AML-193 (cell line): ENCODE results near the gene DST.

Experiments used
- DNase-seq, 2 experiments: peaks; one replicate each; lab custom pipeline; 2025; lab: John Stamatoyannopoulos, UW

Gene DST

GRCh38 chr6:56434606-56435005 is 208.1 kb downstream of the DST start:
- DNase-seq = no peak

GRCh38 chr6:56433119-56433518 is 209.6 kb downstream of the DST start:
- no peak for DNase-seq

- DNase-seq = no peak
Observed at GRCh38 chr6:56432194-56432593, 210.5 kb downstream of the DST start.

- DNase-seq = no peak
Observed at GRCh38 chr6:56430629-56431600, 211.8 kb downstream of the DST start.

GRCh38 chr6:56424542-56425083 is 218.1 kb downstream of the DST start:
- no peak for DNase-seq

GRCh38 chr6:56424064-56424463 is 218.6 kb downstream of the DST start:
- no peak for DNase-seq

GRCh38 chr6:56420296-56420695 is 222.4 kb downstream of the DST start:
- DNase-seq = no peak

- DNase-seq = no peak
Observed at GRCh38 chr6:56419191-56419590, 223.5 kb downstream of the DST start.

- no peak for DNase-seq
Observed at GRCh38 chr6:56417823-56418222, 224.9 kb downstream of the DST start.

GRCh38 chr6:56416247-56416646 is 226.4 kb downstream of the DST start:
- DNase-seq = no peak

- DNase-seq = no peak
Observed at GRCh38 chr6:56408976-56409375, 233.7 kb downstream of the DST start.
